Measurements from ENCODE around the gene ZNF579. TPM values are rescaled to one million over a fixed set of nuclear protein-coding genes. Genes with fewer than 3 reads are reported as not detected.
"Not testable (repeated sequence)": the region's sequence is repeated elsewhere in the genome, so short reads cannot be mapped to it uniquely, and the experiment has no call there.

The ZNF579 gene
- total RNA-seq, 1 donor from 2014 or later: 4.1 TPM

GRCh38 chr19:55541091-55541490 is 39.6 kb downstream of the ZNF579 start:
- DNase-seq (ENCODE audit: low read depth, low spot score): no peak

GRCh38 chr19:55540619-55541018 is 40.0 kb downstream of the ZNF579 start:
- no peak for DNase-seq (ENCODE audit: low read depth, low spot score)

GRCh38 chr19:55539090-55539984 is 41.3 kb downstream of the ZNF579 start:
- no peak for DNase-seq (ENCODE audit: low read depth, low spot score)

GRCh38 chr19:55538132-55538531 is 42.5 kb downstream of the ZNF579 start:
- DNase-seq (ENCODE audit: low read depth, low spot score): no peak

GRCh38 chr19:55537741-55538111 is 42.9 kb downstream of the ZNF579 start:
- DNase-seq (ENCODE audit: low read depth, low spot score): no peak

GRCh38 chr19:55536951-55537740 is 43.5 kb downstream of the ZNF579 start, which contains the start of gene SBK2:
SBK2 (minus strand) TSS chr19:55537133; CDS start chr19:55536294, 839 bp downstream.
- DNase-seq (ENCODE audit: low read depth, low spot score): no peak

- DNase-seq (ENCODE audit: low read depth, low spot score): no peak
These were observed 44.3 kb downstream of the ZNF579 start for GRCh38 chr19:55536366-55536765.

- no peak for DNase-seq (ENCODE audit: low read depth, low spot score)
These were observed 44.7 kb downstream of the ZNF579 start for GRCh38 chr19:55535965-55536350.

- no peak for DNase-seq (ENCODE audit: low read depth, low spot score)
These were observed 45.3 kb downstream of the ZNF579 start for GRCh38 chr19:55535173-55535964.

GRCh38 chr19:55534280-55534679 is 46.4 kb downstream of the ZNF579 start:
- DNase-seq (ENCODE audit: low read depth, low spot score): not testable (repeated sequence)

- no peak for DNase-seq (ENCODE audit: low read depth, low spot score)
These were observed 49.7 kb downstream of the ZNF579 start for GRCh38 chr19:55530996-55531395.

GRCh38 chr19:55529636-55530234 is 50.9 kb downstream of the ZNF579 start:
- no peak for DNase-seq (ENCODE audit: low read depth, low spot score)

- no peak for DNase-seq (ENCODE audit: low read depth, low spot score)
These were observed 52.4 kb downstream of the ZNF579 start for GRCh38 chr19:55528030-55528803.

- no peak for DNase-seq (ENCODE audit: low read depth, low spot score)
These were observed 53.2 kb downstream of the ZNF579 start for GRCh38 chr19:55527197-55528029.

Other genes starting within 250 kb of the ZNF579 start
- 4.3 and 4.8 TPM in 2 replicates for gene KMT5C, start 241.0 kb downstream of the ZNF579 start, total RNA-seq
- gene COX6B2, start 226.1 kb downstream of the ZNF579 start, total RNA-seq: not detected in 2 replicates
- not detected in 2 replicates for gene GARIN5B, start 217.6 kb downstream of the ZNF579 start, total RNA-seq
- gene IL11, start 210.4 kb downstream of the ZNF579 start, total RNA-seq: 0.33 TPM in 1 of 2 replicates, not detected in the other
- gene TMEM190, start 204.0 kb downstream of the ZNF579 start, total RNA-seq: not detected in 2 replicates
- 0.21 and 0.46 TPM in 2 replicates for gene TMEM238, start 196.6 kb downstream of the ZNF579 start, total RNA-seq
- gene RPL28, start 194.9 kb downstream of the ZNF579 start, total RNA-seq: 208 and 256 TPM in 2 replicates
- 150 and 327 TPM in 2 replicates for gene UBE2S, start 173.1 kb downstream of the ZNF579 start, total RNA-seq
- gene SHISA7, start 137.5 kb downstream of the ZNF579 start, total RNA-seq: not detected in 2 replicates
- 36.0 and 63.3 TPM in 2 replicates for gene ISOC2, start 119.2 kb downstream of the ZNF579 start, total RNA-seq
- not detected in 2 replicates for gene C19orf85, start 116.1 kb downstream of the ZNF579 start, total RNA-seq
- gene ZNF628, start 104.2 kb downstream of the ZNF579 start, total RNA-seq: 0.99 and 1.1 TPM in 2 replicates
- 9.8 and 21.2 TPM in 2 replicates for gene NAT14, start 95.7 kb downstream of the ZNF579 start, total RNA-seq
- 0.11 and 0.13 TPM in 2 replicates for gene SSC5D, start 92.4 kb downstream of the ZNF579 start, total RNA-seq
- not detected in 2 replicates for gene SBK2, start 43.7 kb downstream of the ZNF579 start, total RNA-seq
- 0.13 and 0.28 TPM in 2 replicates for gene SBK3, start 35.3 kb downstream of the ZNF579 start, total RNA-seq
- 2.4 and 2.5 TPM in 2 replicates for gene FIZ1, start 18.7 kb upstream of the ZNF579 start, total RNA-seq
- gene ZNF524, start 19.4 kb upstream of the ZNF579 start, total RNA-seq: 12.2 and 12.5 TPM in 2 replicates
- 0.67 and 0.86 TPM in 2 replicates for gene ZNF865, start 24.8 kb upstream of the ZNF579 start, total RNA-seq
- 2.5 and 3.7 TPM in 2 replicates for gene ZNF784, start 43.7 kb upstream of the ZNF579 start, total RNA-seq
- gene ZNF580, start 60.2 kb upstream of the ZNF579 start, total RNA-seq: 2.5 and 2.6 TPM in 2 replicates
- gene ZNF581, start 62.8 kb upstream of the ZNF579 start, total RNA-seq: 18.0 and 33.9 TPM in 2 replicates
- 6.1 and 8.6 TPM in 2 replicates for gene CCDC106, start 67.4 kb upstream of the ZNF579 start, total RNA-seq
- 165 and 185 TPM in 2 replicates for gene U2AF2, start 74.2 kb upstream of the ZNF579 start, total RNA-seq
- gene EPN1, start 94.4 kb upstream of the ZNF579 start, total RNA-seq: 75.9 and 88.6 TPM in 2 replicates
- under 0.01 TPM in 1 of 2 replicates, not detected in the other for gene NLRP9, start 157.6 kb upstream of the ZNF579 start, total RNA-seq
- gene RFPL4A, start 178.2 kb upstream of the ZNF579 start, total RNA-seq: 0.11 and 0.13 TPM in 2 replicates
- gene RFPL4AL1, start 188.3 kb upstream of the ZNF579 start, total RNA-seq: 0.21 TPM in 1 of 2 replicates, not detected in the other